NCI-H1694 treated with DMSO at 0.1 percent for 48 hours (cell line): ENCODE results near the gene TOMM6.

Experiments
- DNase-seq: peaks from one replicate; lab custom pipeline; 2025; lab: John Stamatoyannopoulos, UW

The TOMM6 gene

DNA sequence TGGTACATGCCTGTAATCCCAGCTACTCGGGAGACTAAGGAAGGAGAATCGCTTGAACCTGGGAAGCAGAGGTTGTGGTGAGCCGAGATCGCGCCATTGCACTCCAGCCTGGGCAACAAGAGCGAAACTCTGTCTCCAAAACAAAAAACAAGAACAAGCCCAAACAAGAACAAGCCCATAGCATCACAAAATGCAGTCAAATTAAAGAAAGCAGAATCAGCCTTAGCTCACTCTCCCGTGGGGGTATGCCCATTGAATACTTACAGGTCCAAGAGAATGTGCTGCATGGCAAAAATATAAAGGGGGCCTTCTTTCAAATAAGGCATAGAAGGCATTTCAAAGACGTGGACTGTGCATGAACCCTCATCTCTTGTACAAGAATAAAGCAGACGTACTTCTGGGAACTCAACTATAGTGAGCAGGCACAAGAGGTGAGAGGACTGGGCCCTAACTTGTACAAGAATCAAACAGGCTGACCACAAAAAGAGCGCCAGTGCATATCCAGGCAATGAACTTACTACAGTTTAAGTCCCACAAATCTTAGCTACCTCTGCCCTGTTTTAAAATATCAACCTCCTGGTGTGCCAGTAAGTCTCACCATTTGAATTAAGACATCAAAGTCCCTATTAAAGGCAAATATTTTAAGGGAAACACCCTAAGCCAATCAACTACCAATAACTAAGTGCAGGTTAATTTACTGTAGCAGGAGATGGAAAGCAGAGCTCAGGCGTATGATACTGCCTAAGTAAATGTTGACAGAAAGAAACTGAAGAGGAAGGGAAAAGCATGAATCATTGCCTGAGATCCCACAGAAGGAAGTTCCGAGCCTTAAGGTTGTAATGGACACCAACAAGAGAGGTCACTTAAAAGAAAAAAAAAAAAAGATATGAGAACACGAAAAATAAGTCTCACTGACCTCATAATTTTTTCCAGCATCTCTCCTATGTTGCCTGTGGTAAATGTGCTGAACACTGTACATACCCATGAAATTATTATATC is 37.4 kb downstream of the TOMM6 start:
- DNase-seq = no peak

DNA sequence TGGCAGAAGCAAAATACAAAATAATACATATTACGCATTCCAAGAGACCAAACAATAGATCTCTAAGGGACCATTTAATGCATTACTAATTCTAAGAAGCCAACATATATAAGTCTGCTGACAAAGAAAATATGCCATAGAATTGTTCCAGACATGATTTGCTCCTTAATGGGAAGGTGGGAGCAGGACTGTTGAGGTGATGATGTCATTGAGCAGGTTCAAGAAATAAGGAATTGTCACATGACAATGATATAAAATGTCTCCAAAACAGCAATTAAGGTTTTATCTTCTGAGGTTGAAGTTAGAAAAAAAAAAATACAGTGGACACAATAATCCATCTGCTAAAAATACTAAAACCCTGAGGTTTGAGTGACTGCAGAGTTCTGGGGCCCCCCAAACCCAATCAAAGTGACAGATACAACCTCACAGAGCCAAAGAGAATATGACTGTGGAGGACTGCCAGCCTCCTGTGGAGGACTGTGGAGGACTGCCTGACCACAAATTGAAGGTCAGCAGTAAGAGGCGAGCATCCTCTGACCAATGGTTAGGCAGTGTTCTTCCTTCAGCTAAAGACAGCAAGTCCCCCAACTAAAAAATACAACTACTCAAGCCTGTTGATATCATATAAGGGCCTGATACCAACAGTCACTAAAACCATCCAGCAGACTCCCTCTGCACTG is 39.0 kb downstream of the TOMM6 start:
- no peak for DNase-seq

DNA sequence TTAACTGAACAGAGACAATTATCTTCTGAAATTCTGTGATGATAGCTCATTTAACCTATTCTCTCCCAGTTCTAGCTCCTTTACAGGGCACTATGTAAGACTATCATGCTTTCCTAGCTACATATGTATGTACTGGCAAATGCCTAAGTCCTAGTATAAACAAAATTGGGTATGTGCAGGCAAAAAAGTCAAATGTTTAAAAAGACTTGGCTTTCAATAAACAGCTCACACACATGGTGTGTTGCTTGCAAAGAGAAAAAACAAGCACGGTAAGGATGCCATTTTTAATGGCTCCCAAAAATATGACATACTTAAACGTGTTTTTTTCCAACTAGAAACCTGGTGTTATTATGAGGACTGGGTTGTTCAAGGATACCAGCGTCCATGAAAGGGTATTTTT is 44.8 kb downstream of the TOMM6 start:
- no peak for DNase-seq

DNA sequence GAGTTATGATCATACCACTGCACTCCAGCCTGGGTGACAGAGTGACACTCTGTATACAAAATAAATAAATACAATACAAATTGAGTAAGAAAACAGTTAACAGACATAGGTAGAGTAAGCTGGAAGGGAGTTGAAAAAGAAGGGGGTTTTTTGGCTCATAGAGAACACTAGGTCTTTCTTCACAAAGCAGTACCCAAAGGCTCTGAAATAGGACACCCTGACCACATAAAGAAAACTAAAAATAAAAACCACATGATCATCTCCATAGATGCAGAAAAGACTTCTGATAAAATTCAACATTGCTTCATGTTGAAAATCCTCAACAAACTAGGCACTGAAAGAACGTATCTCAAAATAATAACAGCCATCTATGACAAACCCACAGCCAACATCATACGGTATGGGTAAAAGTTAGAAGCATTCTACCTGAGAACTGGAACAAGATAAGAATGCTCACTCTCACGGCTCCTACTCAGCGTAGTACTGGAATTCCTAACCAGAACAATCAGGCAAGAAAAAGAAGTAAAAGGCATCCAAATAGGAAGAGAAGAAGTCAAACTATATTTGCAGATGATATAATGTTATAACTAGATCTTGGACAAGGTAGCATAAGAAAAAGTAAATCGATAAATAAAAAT is 48.6 kb downstream of the TOMM6 start:
- no peak for DNase-seq

DNA sequence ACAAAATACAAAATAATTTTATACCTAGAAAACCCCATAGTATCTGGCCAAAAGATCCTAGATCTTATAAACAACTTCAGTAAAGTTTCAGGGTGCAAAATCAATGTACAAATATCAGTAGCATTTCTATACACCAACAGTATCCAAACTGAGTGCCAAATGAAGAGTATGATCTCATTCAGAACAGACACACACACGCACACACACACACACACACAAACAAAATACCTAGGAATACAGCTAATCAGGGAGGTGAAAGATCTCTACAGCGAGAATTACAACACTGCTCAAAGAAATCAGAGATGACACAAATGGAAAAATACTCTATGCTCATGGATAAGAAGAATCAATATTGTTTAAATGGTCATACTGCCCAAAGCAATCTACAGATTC is 49.2 kb downstream of the TOMM6 start:
- DNase-seq = no peak
